Activated gamma-delta T cell treated with anti-CD3 and anti-CD28 coated beads, Interleukin-2, amount 50 U/mL, for 16 hours (primary cell): ENCODE results near the gene TPGS1.

Experiments
- DNase-seq: peaks from one replicate; pipeline ENCODE4 v3.0.0-alpha.2; 2020; ENCODE audit warnings: low read depth

Gene TPGS1

GRCh38 chr19:518598-519231 is 11.4 kb downstream of the TPGS1 start:
- peak; percentile 44 for DNase-seq

GRCh38 chr19:519449-519865 is 12.2 kb downstream of the TPGS1 start:
- no peak for DNase-seq

- no peak for DNase-seq
Measured at GRCh38 chr19:522726-523125, 15.4 kb downstream of the TPGS1 start.

GRCh38 chr19:524062-524674 is 16.9 kb downstream of the TPGS1 start:
- DNase-seq, result no peak

- DNase-seq, result no peak
Measured at GRCh38 chr19:525029-525428, 17.7 kb downstream of the TPGS1 start.

GRCh38 chr19:525857-526419 is 18.6 kb downstream of the TPGS1 start:
- no peak for DNase-seq

- no peak for DNase-seq
Measured at GRCh38 chr19:530134-531008, 23.1 kb downstream of the TPGS1 start.

- DNase-seq, result peak; percentile 71
Measured at GRCh38 chr19:531009-531752, 23.9 kb downstream of the TPGS1 start.

- DNase-seq, result no peak
Measured at GRCh38 chr19:531753-532560, 24.7 kb downstream of the TPGS1 start, which contains the start of gene CDC34. Gene CDC34, plus strand, starts transcription at chr19:531760. Its CDS starts 172 bp downstream, at chr19:531932.

- no peak for DNase-seq
Measured at GRCh38 chr19:532561-533363, 25.5 kb downstream of the TPGS1 start.

GRCh38 chr19:533364-534058 is 26.2 kb downstream of the TPGS1 start:
- DNase-seq, result no peak

GRCh38 chr19:534088-534487 is 26.8 kb downstream of the TPGS1 start:
- DNase-seq, result no peak

GRCh38 chr19:535017-535835 is 27.9 kb downstream of the TPGS1 start:
- DNase-seq, result no peak

GRCh38 chr19:536031-536880 is 29.0 kb downstream of the TPGS1 start:
- DNase-seq, result no peak

- DNase-seq, result no peak
Measured at GRCh38 chr19:536881-537404, 29.6 kb downstream of the TPGS1 start.

GRCh38 chr19:538641-539428 is 31.5 kb downstream of the TPGS1 start:
- DNase-seq, result no peak
